GM12878 (cell line): ENCODE data around the gene GJA9. TPM values are rescaled to one million over a fixed set of nuclear protein-coding genes. Genes with fewer than 3 reads are reported as not detected.

Experiments used
- CBX3 ChIP-seq: fragments of 200-600 bp; sonication (generic); IDR thresholded peaks from 2 replicates; pipeline ENCODE4 v1.6.1; 2016; ENCODE audit warnings: low read depth, borderline replicate concordance
- CREB1 ChIP-seq: IDR thresholded peaks from 2 replicates; pipeline ENCODE4 v1.6.1; 2012; ENCODE audit warnings: low read depth, mild to moderate bottlenecking, inconsistent platforms
- DPF2 ChIP-seq: fragments of 450-650 bp; IDR thresholded peaks from 2 replicates; pipeline ENCODE4 v1.6.1; 2017; ENCODE audit warnings: mild to moderate bottlenecking
- ESRRA ChIP-seq: IDR thresholded peaks from 2 replicates; pipeline ENCODE4 v1.6.1; 2012; ENCODE audit warnings: mild to moderate bottlenecking, low read length, improper control_type of control experiment
- ETV6 ChIP-seq, 2 experiments: fragments of 450-650 bp in 1 of 2; IDR thresholded peaks in 1 of 2; conservative IDR thresholded peaks in 1 of 2; 2 replicates each; pipeline ENCODE4 v1.6.1; 2014; ENCODE audit warnings: antibody characterized with exemption in 1 of 2, borderline replicate concordance in 1 of 2, low read depth in 1 of 2, mild to moderate bottlenecking in 1 of 2, moderate library complexity in 1 of 2
- GABPA ChIP-seq: IDR thresholded peaks from 2 replicates; pipeline ENCODE4 v1.6.1; 2014; ENCODE audit warnings: antibody characterized with exemption, low read depth, mild to moderate bottlenecking, inconsistent platforms
- HCFC1 ChIP-seq: fragments of 150-350 bp; IDR thresholded peaks from 2 replicates; pipeline ENCODE4 v1.6.1; 2014; ENCODE audit warnings: low read length
- HDAC6 ChIP-seq: fragments of 200-600 bp; sonication (generic); IDR thresholded peaks from one replicate; pipeline ENCODE4 v1.8.0; 2017; ENCODE audit warnings: antibody characterized with exemption; ENCODE audit not compliant: unreplicated experiment
- MEF2B ChIP-seq: fragments of 450-650 bp; IDR thresholded peaks from 2 replicates; pipeline ENCODE4 v1.6.1; 2018; ENCODE audit warnings: mild to moderate bottlenecking, moderate library complexity; ENCODE audit not compliant: partially characterized antibody, poor library complexity, severe bottlenecking
- NBN ChIP-seq: fragments of 450-650 bp; IDR thresholded peaks from 2 replicates; pipeline ENCODE4 v1.6.1; 2016
- NRF1 ChIP-seq: conservative IDR thresholded peaks from 2 replicates; pipeline ENCODE4 v1.6.1; 2011; ENCODE audit warnings: mild to moderate bottlenecking, low read depth, low read length, improper control_type of control experiment
- PKNOX1 ChIP-seq: fragments of 450-650 bp; IDR thresholded peaks from 2 replicates; pipeline ENCODE4 v1.6.1; 2016; ENCODE audit warnings: mild to moderate bottlenecking
- POU2F2 ChIP-seq: IDR thresholded peaks from 3 replicates; pipeline ENCODE4 v1.6.1; 2011; ENCODE audit warnings: low read depth, mild to moderate bottlenecking, low read length, borderline replicate concordance
- RAD21 ChIP-seq: IDR thresholded peaks from 2 replicates; pipeline ENCODE4 v1.6.1; 2011; ENCODE audit warnings: mild to moderate bottlenecking, low read depth, low read length, moderate library complexity; ENCODE audit not compliant: insufficient read depth
- ZNF622 ChIP-seq: fragments of 450-650 bp; IDR thresholded peaks from 2 replicates; pipeline ENCODE4 v1.6.1; 2017; ENCODE audit warnings: mild to moderate bottlenecking, inconsistent platforms
- polyA plus RNA-seq, 11 experiments: library from polyadenylated mRNA; depleted of rRNA in 4 of 11; unstranded in 6 of 11; stranded (reverse) in 5 of 11; fragments of >200 nt; fragmentation: Nextera tagmentation in 4 of 11; fragmentation: Illumina TruSeq in 1 of 11; extraction: Ambion mirVana in 4 of 11; extraction: Trizol in 1 of 11; gene quantifications; 1 replicate in 1 of 11; 2 replicates in 10 of 11; pipeline versions ENCODE4 v1.2.1 to v1.2.3, GENCODE V29; 2011 to 2016; ENCODE audit warnings: inconsistent platforms in 2 of 11, missing spikeins in 2 of 11, low read depth in 1 of 11
- total RNA-seq, 4 experiments: library from RNA; depleted of rRNA in 3 of 4; stranded (reverse); fragments of >200 nt in 3 of 4; fragmentation: Illumina TruSeq in 1 of 4; extraction: Trizol in 1 of 4; gene quantifications; 2 replicates each; pipeline versions ENCODE4 v1.2.1 to v1.2.3, GENCODE V29; 2013 to 2021
- TF ChIP-seq, protein P1 (sequence below): fragments of 150-350 bp; IDR thresholded peaks from 2 replicates; pipeline ENCODE4 v1.6.1; 2014; ENCODE audit warnings: mild to moderate bottlenecking, low read depth, low read length
- TF ChIP-seq, protein P2 (sequence below): IDR thresholded peaks from 2 replicates; pipeline ENCODE4 v1.6.1; 2012; ENCODE audit warnings: low read depth, low read length, improper control_type of control experiment
- TF ChIP-seq, protein P3 (sequence below): fragments of 450-650 bp; IDR thresholded peaks from 2 replicates; pipeline ENCODE4 v1.6.1; 2017; ENCODE audit warnings: antibody characterized with exemption, mild to moderate bottlenecking, moderate library complexity
- TF ChIP-seq, protein P4 (sequence below): fragments of 450-650 bp; formaldehyde crosslinking; IDR thresholded peaks from 2 replicates; pipeline ENCODE4 v1.4.0; 2022; ENCODE audit warnings: mild to moderate bottlenecking, moderate library complexity

The GJA9 gene
- total and polyA plus RNA-seq, 10 of the 15 experiments (the other 5 are each of a cell fraction or from before 2014, with no cell fraction given): 0.13 TPM; not detected in 9

DNA sequence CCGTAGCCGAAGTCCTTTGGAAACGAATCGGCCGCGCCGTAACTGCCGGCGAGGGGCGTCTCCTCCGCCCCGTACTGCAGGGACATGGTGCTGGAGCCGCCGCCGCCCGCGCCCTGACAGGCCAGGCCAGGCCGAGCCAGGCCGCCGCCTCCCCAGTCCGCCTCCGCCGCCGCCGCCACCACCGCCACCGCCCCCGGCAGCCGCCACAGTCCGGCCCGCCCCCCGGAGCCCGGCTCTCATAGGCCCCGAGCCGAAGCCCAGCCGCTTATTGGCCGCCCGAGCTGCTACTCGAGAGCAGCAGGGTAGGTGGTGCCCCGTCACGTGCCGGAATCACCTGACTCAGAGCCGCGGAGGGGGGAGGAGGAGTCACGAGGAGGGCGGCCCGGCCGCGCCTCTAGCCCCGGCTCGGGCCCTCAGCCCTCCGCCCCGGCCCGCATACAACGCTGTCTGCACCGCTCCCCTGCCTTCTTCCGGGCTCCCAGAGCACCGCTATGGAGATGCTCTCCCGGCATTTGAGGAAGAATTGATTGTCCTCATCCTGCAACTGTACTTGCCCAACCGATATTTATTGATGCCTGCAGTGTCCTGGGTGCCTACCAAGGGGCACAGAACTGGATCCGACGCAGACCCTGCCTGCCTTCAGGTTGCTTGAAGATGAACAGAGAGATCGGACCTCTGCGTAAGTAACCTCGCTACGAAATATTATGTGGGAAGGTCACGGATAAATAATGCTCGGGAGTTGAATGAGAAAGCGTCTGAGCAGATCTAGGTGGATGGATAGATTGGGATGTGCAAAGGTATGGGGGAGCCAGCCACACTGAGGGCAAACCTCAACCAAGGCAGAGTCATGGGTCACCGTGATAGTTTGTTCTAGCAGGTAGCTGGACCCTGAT lies 21.6 kb downstream of the GJA9 start, which contains the start of gene RRAGC (continued):
- TF ChIP-seq PKNOX1 (peak; percentile 98), HDAC6 (no peak), ESRRA (0 out of 2 replicates have a peak, but pooled peaks have one; percentile 14), NRF1 (no peak), ZNF622 (peak; percentile 56; the same call in 1 of the 2 replicates), RAD21 (no peak), HCFC1 (peak; percentile 46; the same call in 1 of the 2 replicates), MEF2B (peak; percentile 21), ETV6 (conservative IDR thresholded peaks at IDR 0.05 in 1 of 2, IDR thresholded peaks at IDR 0.05 in 1 of 2; ENCODE audit: borderline replicate concordance in 1 of 2, low read depth in 1 of 2) (no peak), POU2F2 (no peak), CREB1 (peak; percentile 63), DPF2 (peak; percentile 97), CBX3 (no peak), GABPA (no peak), NBN (peak; percentile 61; the same call in 1 of the 2 replicates)
- TF ChIP-seq, protein P1, sequence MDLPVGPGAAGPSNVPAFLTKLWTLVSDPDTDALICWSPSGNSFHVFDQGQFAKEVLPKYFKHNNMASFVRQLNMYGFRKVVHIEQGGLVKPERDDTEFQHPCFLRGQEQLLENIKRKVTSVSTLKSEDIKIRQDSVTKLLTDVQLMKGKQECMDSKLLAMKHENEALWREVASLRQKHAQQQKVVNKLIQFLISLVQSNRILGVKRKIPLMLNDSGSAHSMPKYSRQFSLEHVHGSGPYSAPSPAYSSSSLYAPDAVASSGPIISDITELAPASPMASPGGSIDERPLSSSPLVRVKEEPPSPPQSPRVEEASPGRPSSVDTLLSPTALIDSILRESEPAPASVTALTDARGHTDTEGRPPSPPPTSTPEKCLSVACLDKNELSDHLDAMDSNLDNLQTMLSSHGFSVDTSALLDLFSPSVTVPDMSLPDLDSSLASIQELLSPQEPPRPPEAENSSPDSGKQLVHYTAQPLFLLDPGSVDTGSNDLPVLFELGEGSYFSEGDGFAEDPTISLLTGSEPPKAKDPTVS: no peak
- TF ChIP-seq, protein P2, sequence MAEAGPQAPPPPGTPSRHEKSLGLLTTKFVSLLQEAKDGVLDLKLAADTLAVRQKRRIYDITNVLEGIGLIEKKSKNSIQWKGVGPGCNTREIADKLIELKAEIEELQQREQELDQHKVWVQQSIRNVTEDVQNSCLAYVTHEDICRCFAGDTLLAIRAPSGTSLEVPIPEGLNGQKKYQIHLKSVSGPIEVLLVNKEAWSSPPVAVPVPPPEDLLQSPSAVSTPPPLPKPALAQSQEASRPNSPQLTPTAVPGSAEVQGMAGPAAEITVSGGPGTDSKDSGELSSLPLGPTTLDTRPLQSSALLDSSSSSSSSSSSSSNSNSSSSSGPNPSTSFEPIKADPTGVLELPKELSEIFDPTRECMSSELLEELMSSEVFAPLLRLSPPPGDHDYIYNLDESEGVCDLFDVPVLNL: no peak
- TF ChIP-seq, protein P3, sequence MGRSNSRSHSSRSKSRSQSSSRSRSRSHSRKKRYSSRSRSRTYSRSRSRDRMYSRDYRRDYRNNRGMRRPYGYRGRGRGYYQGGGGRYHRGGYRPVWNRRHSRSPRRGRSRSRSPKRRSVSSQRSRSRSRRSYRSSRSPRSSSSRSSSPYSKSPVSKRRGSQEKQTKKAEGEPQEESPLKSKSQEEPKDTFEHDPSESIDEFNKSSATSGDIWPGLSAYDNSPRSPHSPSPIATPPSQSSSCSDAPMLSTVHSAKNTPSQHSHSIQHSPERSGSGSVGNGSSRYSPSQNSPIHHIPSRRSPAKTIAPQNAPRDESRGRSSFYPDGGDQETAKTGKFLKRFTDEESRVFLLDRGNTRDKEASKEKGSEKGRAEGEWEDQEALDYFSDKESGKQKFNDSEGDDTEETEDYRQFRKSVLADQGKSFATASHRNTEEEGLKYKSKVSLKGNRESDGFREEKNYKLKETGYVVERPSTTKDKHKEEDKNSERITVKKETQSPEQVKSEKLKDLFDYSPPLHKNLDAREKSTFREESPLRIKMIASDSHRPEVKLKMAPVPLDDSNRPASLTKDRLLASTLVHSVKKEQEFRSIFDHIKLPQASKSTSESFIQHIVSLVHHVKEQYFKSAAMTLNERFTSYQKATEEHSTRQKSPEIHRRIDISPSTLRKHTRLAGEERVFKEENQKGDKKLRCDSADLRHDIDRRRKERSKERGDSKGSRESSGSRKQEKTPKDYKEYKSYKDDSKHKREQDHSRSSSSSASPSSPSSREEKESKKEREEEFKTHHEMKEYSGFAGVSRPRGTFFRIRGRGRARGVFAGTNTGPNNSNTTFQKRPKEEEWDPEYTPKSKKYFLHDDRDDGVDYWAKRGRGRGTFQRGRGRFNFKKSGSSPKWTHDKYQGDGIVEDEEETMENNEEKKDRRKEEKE: no peak
- TF ChIP-seq, protein P4, sequence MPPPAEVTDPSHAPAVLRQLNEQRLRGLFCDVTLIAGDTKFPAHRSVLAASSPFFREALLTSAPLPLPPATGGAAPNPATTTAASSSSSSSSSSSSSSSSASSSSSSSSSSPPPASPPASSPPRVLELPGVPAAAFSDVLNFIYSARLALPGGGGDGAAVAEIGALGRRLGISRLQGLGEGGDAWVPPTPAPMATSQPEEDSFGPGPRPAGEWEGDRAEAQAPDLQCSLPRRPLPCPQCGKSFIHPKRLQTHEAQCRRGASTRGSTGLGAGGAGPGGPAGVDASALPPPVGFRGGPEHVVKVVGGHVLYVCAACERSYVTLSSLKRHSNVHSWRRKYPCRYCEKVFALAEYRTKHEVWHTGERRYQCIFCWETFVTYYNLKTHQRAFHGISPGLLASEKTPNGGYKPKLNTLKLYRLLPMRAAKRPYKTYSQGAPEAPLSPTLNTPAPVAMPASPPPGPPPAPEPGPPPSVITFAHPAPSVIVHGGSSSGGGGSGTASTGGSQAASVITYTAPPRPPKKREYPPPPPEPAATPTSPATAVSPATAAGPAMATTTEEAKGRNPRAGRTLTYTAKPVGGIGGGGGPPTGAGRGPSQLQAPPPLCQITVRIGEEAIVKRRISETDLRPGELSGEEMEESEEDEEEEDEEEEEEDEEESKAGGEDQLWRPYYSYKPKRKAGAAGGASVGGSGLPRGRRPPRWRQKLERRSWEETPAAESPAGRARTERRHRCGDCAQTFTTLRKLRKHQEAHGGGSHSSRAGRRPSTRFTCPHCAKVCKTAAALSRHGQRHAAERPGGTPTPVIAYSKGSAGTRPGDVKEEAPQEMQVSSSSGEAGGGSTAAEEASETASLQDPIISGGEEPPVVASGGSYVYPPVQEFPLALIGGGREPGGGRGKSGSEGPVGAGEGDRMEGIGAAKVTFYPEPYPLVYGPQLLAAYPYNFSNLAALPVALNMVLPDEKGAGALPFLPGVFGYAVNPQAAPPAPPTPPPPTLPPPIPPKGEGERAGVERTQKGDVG (CRISPR knock-in tag): no peak
